Stimulated activated CD8-positive, alpha-beta memory T cell treated with anti-CD3 and anti-CD28 coated beads, Interleukin-2, amount 100 ng/mL, for 48 hours (primary cell): Measurements from ENCODE around the gene NDUFB10.
"Not testable (repeated sequence)": the region's sequence is repeated elsewhere in the genome, so short reads cannot be mapped to it uniquely, and the experiment has no call there.

Source experiments
- DNase-seq, 2 donors: peaks; one replicate each; pipeline ENCODE4 v3.0.0-alpha.2; 2020; ENCODE audit warnings: low read depth in 2 of 2

Gene NDUFB10

GRCh38 chr16:1959269-1960039 is at the start of gene NDUFB10:
NDUFB10 (plus strand) TSS chr16:1959538; CDS start chr16:1959625, 87 bp downstream.
- peak; percentile 93 to 94 for DNase-seq

GRCh38 chr16:1909561-1910231 is 49.6 kb upstream of the NDUFB10 start:
- DNase-seq, result no peak

DNA sequence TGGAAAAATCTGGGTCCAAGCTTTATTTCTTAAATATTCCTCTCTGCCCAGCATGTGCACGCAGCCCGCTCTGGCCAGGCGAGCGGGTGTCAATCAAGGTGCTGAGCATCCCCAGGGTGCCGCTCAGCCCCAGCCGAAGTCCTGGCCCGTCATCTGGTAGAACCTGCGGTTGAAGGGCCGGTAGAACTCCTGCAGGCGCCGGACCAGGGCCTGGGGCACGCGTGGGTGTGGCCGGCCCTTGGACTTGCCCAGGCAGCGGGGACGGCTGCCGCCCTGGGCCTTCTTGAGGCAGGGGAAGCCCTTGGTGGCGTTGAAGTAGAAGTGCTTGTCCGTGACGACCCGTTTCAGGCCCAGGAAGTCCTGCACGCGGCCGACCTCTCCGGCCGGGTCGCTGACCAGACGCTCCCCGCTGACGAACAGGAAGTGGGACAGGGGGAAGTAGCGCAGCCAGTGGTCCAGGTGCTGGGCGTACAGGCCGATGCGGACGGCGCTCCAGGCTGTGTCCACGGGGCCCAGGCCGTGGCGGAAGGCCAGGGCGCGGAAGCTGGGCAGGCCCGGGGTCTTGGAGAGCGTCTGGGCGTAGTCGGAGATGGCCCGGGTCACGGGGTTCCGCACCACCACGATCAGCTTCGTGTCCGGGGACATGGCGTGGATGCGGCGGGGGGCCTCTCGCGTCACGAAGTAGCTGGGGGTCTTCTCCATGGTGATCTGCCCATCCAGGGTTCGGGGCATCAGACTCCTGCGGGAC is 47.7 kb upstream of the NDUFB10 start:
- DNase-seq, result no peak

- no peak for DNase-seq
These were observed 47.2 kb upstream of the NDUFB10 start for GRCh38 chr16:1912215-1912543.

DNA sequence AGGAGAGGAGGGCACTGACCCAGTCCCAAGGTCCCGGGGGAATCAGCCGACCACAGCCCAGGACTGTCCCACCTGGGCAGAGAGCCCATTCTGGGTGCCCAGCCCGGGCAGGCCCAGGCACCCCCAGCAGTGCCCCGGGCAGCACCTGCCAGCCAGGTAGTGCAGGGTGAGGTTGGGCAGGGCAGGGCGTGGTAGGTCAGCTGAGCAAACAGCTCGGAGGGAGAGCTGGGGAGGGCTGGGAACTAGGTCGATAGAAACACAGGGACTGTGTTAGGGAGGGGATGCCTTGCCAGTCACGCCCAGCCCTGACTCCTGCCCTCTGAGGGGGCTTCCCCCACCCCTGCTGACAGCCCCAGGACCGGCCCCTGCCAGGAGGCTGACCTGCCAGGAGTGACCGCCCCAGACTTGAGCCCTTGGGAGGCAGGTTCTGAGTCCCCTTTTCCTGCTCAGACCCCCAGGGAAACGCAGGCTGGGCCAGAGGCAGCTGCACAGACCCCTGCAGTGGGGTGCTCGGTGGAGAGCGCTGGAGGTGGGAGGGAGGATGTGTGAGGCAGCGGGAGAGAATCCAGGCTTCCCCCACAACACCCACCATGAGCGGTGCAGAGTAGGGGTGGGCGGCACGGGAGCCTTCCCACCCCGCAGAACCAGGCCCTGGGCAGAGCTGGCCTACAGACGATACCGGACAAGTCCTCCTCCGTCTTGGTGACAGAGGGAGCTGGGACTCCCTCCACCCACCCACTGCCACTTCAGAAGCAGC is 45.8 kb upstream of the NDUFB10 start:
- no peak for DNase-seq

GRCh38 chr16:1914084-1914608 is 45.2 kb upstream of the NDUFB10 start:
- DNase-seq, result no peak

- no peak for DNase-seq
These were observed 44.4 kb upstream of the NDUFB10 start for GRCh38 chr16:1914988-1915387.

DNA sequence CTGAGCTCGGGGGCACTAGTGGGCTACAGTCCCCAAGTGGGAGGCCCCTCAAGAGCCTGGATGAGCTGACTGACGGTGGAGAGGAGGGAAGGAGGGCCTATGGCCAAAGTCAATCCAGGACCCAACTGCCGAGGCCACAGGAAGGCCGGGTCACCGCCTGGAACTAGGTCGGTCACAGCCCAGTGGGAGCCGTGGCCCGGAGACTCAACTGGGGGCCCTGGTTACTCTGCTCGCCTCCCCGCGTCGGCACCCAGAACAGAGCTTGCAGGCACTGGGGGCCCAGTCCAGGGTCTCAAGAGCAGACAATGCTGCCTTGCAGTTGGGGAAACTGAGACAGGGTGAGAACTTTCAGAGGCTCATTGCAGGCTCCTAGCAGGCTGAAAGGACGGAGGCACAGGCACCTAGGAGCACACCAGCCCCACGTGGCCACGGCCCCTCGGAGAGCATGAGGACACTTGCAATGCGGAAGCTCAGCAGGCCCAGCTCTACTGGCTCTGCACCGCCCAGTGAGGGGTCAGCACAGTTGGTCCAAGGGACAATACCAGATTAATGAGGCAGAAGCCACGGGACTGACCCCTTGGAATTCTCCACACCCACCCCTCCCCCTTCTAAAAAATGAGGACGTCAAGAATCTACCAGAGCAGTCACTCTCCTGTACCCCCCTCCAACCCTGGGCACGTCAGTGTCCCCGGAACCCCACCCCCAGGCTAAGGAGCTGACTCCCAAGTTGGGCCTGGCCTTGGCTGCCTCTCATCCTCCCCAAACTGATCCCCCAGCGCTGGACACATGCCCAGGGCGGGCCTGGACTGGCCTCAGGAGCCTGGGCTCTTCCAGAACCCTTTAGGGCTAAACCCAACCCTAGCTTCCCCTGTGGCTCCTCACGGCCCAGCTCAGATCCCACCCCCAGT is 43.4 kb upstream of the NDUFB10 start:
- no peak for DNase-seq

DNA sequence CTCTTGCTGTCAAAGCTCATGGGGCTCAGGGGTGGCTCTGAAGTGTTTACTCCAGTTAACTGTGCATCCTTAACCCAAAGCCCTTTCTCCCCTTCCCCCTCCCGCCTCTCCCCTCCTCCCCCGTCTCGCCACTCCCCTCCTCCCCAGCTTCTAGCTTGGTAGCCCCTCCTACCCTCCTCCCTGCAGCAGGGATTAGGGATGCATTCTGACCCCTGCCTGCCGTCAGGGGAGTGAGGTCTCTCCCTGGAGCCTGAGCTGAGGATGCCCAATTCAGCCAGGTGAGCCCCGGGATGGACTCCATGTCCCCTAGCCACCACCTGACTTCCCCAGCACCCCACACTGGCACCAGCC is 42.7 kb upstream of the NDUFB10 start:
- no peak for DNase-seq

DNA sequence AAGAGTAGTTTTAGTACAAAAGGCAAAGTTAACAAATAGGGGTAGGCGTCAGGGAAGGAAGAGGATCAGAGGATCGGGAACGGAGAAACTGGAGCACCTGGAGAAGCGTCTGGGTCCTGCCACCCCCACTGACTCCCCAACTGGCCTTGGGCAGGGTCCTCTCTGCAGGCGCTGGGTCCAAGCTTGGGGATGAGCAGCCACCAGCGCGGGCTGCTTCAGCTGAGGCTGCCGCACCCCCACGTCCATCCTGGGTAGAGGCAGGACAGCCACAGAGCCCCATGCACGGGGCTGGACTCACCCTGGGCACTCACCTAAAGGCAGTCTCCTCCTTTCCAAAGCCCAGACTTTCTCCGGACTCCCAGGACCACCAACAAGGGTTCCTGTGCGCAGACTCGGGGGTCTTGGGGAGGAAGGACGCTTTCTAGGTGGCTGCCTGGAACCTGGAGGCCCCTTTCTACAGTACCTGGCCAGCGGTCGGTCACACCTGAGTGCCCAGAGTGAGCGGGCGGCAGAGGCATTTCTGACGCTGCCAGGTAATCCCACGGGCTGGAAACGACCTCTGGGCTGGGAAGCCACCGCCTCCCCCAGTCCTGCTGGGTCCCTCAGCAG is 42.2 kb upstream of the NDUFB10 start:
- DNase-seq, result no peak

DNA sequence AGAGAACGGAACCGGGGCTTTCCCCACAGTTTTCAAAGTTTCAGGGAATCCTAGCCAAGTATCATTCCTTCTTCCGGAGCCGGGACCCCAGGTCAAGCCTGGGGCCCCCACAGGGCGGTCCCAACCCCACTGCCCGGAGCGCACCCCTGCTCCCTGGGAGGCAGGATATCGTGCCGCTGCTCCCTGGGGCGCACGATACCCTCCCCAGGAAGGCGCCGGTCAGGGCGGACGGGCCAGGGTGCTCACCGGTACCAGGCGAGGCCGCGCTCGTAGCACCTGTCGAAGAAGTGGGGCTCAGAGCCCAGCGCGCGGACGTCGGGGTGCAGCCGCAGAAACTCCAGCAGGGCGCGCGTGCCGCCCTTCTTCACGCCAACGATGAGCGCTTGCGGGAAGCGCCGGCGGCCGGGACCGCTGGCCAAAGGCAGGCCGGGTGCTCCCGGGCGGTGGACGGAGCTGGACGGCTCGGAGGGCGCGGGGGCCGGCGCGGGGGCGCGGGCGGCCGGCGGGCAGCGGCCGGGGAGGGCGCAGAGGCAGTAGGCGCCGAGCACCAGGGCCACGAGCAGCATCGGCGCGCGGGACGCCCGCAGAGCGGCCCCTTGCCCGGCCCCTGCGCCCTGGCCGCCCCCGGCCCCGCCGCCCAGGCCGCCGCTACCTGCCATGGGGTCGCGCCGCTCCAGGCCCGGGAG is 41.5 kb upstream of the NDUFB10 start:
- DNase-seq, result no peak

DNA sequence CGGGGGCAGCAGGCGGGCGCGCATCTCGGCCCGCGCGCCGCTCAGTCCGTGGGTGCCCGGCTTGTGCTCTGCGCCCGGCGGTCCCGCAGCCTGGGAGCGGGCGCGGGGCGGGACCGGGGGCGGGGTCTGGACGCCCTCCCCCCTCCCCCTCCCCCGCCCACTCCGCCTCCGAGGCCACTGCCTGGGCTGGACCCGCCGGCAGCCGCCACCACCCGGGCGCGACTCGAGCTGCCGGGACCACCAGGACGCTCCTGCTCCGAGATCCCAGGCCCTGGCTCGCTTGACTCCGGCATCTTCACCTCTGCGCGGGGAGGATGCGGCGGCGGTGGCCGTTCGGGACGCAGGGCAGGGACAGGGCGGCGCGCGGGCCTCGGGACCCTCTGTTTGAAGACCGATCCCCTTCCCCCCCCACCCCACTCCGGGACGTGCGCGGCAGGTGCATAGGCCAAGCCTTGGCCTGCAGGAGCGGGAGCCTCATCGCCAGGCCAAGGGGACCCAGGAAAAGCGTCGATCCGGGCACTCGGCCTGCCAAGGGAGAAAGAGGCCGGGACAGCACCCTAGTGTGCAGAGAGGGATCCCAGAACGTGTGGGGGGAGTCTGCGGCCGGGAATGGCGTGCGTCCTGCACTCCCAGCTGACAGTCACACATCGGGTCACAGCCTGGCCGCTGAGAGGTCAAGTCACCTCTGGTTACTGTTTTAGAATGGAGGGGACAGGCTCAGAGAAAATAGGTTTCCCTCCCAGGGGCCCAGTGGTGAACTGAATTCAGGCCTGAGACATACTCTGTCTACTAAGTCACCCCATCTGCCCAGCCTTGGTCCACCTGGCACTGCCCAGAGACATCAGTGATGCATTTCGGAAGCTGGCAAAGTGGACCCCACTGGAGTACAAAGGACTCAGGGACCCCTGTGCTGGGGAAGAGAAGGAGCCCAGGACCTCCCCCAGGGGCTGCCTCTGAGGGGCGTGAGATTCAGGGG is 40.7 kb upstream of the NDUFB10 start, which contains the start of gene HS3ST6:
Gene HS3ST6, minus strand, starts transcription at position 65 of the 976 bp plus-strand sequence. CDS start 92 bp downstream, outside the sequence.
- no peak for DNase-seq

DNA sequence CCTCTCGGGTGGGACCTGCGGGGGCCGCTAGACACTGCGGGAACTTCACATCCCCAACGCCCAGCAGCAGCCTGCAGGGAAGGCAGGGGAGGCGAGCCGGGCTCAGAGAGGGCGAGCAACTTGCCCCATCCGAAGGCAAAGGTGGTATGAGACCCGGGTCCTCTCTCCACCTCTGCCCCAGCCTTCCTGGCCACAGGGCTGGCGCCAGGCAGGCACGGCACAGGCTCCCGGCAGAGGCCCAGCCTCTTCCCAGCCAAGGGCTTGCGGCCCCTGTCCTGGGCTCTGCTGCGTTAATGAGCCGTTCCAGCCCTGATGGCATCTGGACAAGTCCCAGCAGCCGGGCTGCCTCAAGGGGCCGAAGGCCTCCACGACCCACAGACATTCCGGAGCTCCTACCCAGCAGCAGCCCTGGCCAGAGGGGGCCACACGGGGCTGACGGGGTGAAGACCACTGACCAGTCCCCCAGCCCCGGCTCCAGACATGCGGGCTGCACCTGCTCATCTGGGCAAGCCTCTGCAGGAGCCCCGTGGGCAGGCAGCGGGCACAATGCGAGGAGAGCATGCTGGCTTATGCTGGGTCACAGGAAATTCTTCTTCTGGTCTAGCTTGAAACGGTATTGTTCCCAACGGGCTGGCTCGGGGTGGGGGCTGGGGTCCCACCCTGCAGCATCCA is 39.9 kb upstream of the NDUFB10 start:
- no peak for DNase-seq

GRCh38 chr16:1920122-1920521 is 39.2 kb upstream of the NDUFB10 start:
- not testable (repeated sequence) for DNase-seq

GRCh38 chr16:1920727-1921171 is 38.6 kb upstream of the NDUFB10 start:
- DNase-seq, result peak in 1 of 2 donors; percentile 26

DNA sequence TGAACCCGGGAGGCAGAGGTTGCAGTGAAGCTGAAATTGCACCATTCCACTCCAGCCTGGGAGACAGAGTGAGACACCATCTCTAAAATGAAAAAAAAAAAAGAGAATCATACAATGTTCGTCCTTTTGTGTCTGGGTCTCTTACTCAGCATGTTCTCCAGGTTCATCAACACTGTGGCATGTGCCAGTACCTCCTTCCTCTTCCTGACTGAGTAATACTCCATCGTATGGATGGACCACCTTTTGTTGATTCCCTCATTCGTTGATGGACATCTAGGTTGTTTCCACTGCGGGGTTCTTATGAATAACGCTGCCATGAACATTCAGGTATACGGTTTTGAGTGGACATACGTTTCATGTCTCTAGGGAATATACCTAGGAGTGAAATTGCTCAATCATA is 37.0 kb upstream of the NDUFB10 start:
- DNase-seq, result no peak

DNA sequence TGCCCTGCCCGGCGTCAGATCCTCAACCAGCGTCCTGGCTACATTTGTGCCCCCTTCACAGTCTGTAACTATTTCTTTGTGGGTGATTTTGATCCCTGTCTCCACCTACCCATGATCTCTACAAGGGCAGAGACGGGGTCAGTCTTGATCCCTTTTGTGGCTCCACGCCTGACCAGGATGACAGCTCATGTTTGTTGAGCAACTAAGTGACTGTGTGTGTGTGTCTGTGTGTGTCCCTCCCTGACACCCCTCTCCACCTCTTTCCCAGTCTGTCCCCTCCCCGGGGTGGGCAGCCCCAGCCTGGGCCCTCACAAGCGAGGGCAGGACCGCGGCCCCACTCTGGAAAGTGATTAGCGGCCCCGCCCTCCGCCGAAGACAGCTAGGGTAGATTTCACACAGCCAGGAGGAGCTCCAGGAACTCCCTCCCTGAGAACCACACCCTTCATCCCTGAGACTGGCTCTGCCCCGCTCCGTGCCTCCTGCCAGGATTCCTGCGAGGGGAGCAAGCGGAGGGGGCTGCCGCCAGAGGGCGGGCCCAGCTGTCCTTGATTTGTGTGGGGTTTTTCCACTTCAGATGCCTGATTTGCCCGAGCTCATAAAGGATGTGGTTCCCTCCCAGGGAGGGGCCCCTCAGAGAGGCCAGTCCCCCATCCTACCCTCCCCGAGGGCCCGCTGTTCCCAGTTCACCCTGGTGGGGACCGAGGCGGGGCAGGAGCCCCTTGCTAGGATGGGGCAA is 35.9 kb upstream of the NDUFB10 start:
- DNase-seq, result no peak
